ENCODE measurements around the gene FOXN3.

The FOXN3 gene

GRCh38 chr14:89407856-89408255 lies 9.2 kb downstream of the FOXN3 start:
- TF ChIP-seq, protein P1, sequence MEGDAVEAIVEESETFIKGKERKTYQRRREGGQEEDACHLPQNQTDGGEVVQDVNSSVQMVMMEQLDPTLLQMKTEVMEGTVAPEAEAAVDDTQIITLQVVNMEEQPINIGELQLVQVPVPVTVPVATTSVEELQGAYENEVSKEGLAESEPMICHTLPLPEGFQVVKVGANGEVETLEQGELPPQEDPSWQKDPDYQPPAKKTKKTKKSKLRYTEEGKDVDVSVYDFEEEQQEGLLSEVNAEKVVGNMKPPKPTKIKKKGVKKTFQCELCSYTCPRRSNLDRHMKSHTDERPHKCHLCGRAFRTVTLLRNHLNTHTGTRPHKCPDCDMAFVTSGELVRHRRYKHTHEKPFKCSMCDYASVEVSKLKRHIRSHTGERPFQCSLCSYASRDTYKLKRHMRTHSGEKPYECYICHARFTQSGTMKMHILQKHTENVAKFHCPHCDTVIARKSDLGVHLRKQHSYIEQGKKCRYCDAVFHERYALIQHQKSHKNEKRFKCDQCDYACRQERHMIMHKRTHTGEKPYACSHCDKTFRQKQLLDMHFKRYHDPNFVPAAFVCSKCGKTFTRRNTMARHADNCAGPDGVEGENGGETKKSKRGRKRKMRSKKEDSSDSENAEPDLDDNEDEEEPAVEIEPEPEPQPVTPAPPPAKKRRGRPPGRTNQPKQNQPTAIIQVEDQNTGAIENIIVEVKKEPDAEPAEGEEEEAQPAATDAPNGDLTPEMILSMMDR (IDR thresholded peaks at IDR 0.05; ENCODE audit: low read depth, low read length) = no peak
- DNase-seq (ENCODE audit: extremely low read depth, low read depth) = no peak

DNA sequence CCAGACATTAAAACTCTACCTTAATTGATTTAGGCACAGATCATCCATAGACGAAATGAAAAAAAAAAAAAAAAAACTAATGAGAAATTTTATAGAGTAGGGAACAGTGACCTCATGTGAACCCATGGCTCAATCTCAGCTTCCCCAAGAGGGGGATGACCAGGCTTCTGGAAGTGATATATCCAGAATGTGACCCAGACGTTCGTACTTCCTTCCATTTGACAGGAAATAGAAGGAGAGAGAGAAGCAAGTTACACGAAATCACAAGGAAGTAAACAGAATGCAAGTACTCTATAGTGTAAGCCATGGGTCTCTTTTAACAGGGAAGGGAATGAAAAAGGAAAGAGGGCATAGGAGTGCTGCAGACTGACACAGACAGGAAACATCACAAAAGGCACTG lies 10.1 kb downstream of the FOXN3 start:
- DNase-seq (ENCODE audit: extremely low read depth, low read depth) = no peak

GRCh38 chr14:89406361-89406760 lies 10.7 kb downstream of the FOXN3 start:
- TF ChIP-seq, protein P1 (IDR thresholded peaks at IDR 0.05; ENCODE audit: low read depth, low read length) = no peak
- no peak for DNase-seq (ENCODE audit: extremely low read depth, low read depth)

More for the DNA sequence above, 10.1 kb downstream of the FOXN3 start:
- TF ChIP-seq, protein P1 (IDR thresholded peaks at IDR 0.05; ENCODE audit: low read depth, low read length) = no peak

DNA sequence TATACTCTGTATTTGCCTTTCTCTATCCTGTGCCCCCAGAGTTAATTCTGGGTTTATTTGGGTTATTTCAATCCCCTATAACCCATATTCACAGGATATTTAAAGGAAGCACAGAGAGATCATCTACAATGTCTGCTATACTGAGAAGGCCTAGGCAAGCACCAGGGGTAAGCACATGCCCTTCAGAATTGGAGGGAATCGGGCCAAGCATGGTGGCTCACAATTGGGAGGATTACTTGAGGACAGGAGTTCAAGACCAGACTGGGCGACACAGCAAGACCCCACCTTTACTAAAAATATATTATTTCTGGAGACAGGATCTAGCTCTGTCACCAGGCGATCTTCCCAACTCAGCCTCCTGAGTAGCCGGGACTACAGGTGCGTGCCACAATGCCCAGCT lies 11.3 kb downstream of the FOXN3 start:
- DNase-seq (ENCODE audit: extremely low read depth, low read depth) = no peak
- TF ChIP-seq, protein P1 (IDR thresholded peaks at IDR 0.05; ENCODE audit: low read depth, low read length) = no peak

DNA sequence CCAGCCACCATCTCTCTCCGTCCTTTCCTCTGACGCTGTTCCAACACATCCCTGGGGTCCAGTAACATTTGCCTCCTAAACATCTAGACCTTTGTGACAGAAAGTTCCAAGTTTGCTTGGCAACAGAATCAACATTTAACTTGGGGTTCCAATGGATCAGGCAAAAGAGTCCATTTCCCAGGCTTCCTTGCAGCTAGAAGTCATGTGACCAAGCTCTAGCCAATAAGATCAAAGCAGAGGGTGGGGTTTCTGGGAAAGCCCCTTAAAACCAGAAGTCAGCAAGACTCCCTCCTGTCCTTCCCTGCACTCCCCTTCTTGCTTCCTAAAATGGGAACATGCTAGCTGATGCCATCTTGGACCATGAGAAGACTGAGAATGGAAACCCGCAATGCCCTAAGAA lies 14.7 kb downstream of the FOXN3 start:
- DNase-seq (ENCODE audit: extremely low read depth, low read depth) = no peak
- TF ChIP-seq, protein P1 (IDR thresholded peaks at IDR 0.05; ENCODE audit: low read depth, low read length) = no peak

GRCh38 chr14:89401761-89402160 lies 15.3 kb downstream of the FOXN3 start:
- DNase-seq (ENCODE audit: extremely low read depth, low read depth) = no peak
- TF ChIP-seq, protein P1 (IDR thresholded peaks at IDR 0.05; ENCODE audit: low read depth, low read length) = no peak

- TF ChIP-seq, protein P1 (IDR thresholded peaks at IDR 0.05; ENCODE audit: low read depth, low read length) = no peak
- DNase-seq (ENCODE audit: extremely low read depth, low read depth) = no peak
Measured at GRCh38 chr14:89401241-89401640, 15.8 kb downstream of the FOXN3 start.
